GM21423 (cell line): ENCODE measurements around the gene TMEM231.
A peak's percentile ranks its signal among the peaks of the same experiment; 100 is the strongest.

ENCODE experiments used
- ATAC-seq: cut with Tn5 transposase; IDR thresholded peaks from one replicate; pipeline ENCODE4 v1.9.1; 2021; ENCODE audit warnings: mild to moderate bottlenecking, moderate library complexity; ENCODE audit not compliant: unreplicated experiment

TMEM231 gene

GRCh38 chr16:75495076-75495674, 60.9 kb downstream of the TMEM231 start, which contains the start of gene CHST6:
Gene CHST6 (minus strand): TSS chr16:75495441. CDS start chr16:75479828, 15,613 bp downstream.
- peak; percentile 54 for ATAC-seq

GRCh38 chr16:75494661-75495075, 61.4 kb downstream of the TMEM231 start:
- ATAC-seq, result no peak

GRCh38 chr16:75494184-75494583, 61.9 kb downstream of the TMEM231 start:
- ATAC-seq, result no peak

DNA sequence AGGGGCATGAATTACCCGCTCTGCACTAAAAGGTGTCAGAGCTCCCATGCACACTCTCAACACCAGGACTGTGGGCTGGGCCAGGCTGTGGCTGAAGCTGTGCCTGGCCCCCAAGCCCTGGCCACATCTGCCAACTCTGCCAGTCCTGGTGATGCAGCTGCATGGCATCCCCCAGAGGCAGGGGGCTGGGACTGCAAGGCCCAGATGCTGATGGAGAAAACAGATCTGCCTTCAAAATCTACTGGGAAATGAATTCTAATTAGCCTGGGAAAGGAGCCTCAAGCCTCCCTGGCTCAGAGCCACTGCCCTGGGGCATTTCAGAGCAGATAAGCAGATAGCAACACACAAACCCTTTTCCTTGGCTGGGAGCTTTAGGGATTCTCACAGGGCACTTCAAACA, 64.2 kb downstream of the TMEM231 start:
- no peak for ATAC-seq

DNA sequence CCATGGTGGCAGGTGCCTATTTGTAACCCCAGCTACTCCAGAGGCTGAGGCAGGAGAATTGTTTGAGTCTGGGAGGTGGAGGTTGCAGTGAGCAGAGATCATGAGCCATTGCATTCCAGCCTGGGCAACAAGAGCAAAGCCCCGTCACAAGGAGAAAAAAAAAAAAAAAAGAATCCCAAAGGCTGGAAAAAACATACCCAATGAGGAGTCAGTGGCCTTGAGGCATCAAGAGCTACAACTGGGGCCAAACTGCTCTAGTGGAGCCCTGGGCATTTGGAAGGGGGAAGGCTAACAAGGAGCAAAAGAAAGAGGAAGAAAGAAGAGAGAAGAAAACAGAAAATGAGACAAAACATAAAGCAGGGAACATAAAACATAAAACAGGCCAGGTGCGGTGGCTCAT, 67.7 kb downstream of the TMEM231 start:
- ATAC-seq, result no peak
